Measurements from ENCODE around the gene ASB5.
"Not testable (repeated sequence)": the region's sequence is repeated elsewhere in the genome, so short reads cannot be mapped to it uniquely, and the experiment has no call there.

The ASB5 gene

GRCh38 chr4:176222149-176222548, 46.9 kb downstream of the ASB5 start:
- DNase-seq (ENCODE audit: low read depth) = no peak

DNA sequence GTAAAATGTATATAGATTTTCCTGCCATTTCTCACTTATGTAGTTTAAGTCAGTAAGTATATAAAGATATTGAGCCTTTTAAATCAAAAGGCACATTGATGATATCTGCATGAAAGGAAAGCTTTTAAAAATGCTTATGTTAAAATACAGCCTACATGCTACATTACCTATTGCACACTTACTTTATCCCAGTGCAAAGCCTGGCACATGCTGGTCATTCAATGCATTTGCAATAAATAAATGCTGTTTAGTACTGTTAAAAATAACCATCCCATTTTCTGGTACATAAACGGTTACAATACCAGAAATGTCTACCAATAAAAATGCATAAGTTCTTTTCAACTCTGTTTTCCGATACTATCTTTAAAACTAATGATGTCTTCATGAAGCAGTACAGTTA, 51.5 kb downstream of the ASB5 start:
- no peak for DNase-seq (ENCODE audit: low read depth)

- not testable (repeated sequence) for DNase-seq (ENCODE audit: low read depth)
These were observed 56.7 kb downstream of the ASB5 start for GRCh38 chr4:176212351-176212750.

DNA sequence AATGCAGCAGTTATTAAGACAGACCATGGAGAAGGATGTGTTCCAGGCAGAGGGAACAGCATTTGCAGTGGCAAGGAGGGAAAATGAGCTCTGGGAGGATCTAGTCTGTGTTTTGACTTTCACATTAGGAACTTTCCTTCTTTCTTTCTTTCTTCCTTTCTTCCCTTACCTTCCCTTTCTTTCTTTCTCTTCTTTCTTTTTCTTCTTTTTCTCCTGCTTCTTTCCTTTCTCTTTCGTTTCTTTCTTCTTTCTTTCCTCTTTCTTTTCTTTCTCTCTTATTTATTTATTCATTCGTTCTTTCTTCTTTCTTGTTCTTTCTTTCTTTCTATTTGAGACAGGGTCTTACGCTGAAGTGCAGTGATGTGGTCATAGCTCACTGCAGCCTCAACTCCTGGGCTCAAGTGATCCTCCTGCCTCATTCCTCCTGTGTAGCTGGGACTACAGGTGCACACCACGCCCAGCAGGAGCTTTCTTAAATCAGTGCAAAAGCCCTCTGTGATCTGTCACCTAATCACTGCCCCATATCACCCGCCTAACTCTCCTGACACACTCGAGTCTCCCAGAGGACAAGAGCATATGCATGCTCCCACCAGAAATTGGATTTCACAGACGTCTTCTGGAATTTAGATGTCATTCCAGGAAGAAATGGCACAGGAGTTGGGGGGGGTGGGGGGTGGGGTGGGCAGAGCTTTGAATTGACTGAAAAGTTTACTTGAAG, 58.3 kb downstream of the ASB5 start:
- DNase-seq (ENCODE audit: low read depth) = no peak

GRCh38 chr4:176210101-176210500, 58.9 kb downstream of the ASB5 start:
- DNase-seq (ENCODE audit: low read depth) = no peak

GRCh38 chr4:176209535-176209934, 59.5 kb downstream of the ASB5 start:
- DNase-seq (ENCODE audit: low read depth) = no peak

DNA sequence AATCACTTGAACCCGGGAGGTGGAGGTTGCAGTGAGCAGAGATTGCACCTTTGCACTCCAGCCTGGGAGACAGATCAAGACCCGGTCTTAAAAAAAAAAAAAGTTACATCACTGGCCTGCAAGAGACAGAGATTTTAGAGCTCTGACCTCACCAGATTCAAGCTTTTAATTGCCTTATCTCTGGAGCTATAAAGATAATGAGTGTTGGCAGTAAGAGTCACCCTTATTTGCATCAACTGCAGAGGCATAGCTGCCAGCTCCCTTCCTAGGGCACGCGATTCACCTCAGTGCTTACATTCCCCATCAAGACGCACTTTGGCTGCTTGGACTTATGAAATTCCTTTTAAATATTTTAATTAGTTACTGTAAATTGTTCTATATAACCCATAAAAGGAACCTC, 61.2 kb downstream of the ASB5 start:
- no peak for DNase-seq (ENCODE audit: low read depth)

DNA sequence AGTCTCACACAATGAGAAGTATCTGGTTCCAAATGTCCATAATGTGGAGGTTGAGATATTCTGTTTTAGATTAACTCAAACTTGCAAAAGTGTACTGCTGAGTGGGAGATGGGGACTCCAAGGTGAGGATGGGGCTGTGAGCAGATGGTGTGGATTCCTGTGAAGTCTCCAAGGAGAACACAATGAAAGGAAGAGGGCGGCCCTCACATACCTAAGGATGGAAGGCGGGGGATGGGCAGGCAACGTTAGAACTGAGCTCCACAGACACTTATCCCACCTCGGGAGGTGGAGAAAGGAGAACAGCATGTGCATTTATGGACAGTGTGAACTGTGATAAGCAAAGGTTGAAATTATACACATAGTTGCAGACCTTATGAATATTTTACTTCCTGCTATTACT, 63.7 kb downstream of the ASB5 start:
- DNase-seq (ENCODE audit: low read depth) = no peak

GRCh38 chr4:176198316-176198903, 70.6 kb downstream of the ASB5 start:
- DNase-seq (ENCODE audit: low read depth) = peak; percentile 15

- DNase-seq (ENCODE audit: low read depth) = peak; percentile 93
These were observed 73.6 kb downstream of the ASB5 start, which contains the start of gene SPATA4 for GRCh38 chr4:176195184-176195978. SPATA4 (minus strand) TSS chr4:176195585; CDS start chr4:176195562, 23 bp downstream.

- DNase-seq (ENCODE audit: low read depth) = peak; percentile 35
These were observed 75.1 kb downstream of the ASB5 start for GRCh38 chr4:176193938-176194337.

GRCh38 chr4:176193126-176193525, 75.9 kb downstream of the ASB5 start:
- DNase-seq (ENCODE audit: low read depth) = peak; percentile 45

DNA sequence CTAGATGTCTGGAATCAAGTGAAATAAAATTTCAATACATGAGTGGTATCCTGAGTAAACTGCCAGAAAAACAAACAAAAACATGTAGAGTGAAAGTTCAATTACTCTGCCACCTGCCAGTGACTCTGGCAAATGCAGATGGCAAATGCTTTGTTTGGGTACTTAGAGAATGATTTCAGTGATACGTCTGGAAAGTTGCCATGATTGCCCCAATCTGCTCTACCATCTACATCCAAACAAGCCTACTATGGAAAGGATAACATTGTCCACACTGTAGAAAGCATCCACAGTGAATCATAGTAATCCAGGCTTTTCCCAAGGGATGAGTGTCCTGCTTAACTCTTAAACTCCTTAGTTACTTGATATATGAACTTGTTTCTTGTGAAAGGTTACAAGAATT, 77.0 kb downstream of the ASB5 start:
- peak; percentile 34 for DNase-seq (ENCODE audit: low read depth)

- no peak for DNase-seq (ENCODE audit: low read depth)
These were observed 78.9 kb downstream of the ASB5 start for GRCh38 chr4:176189891-176190795.

DNA sequence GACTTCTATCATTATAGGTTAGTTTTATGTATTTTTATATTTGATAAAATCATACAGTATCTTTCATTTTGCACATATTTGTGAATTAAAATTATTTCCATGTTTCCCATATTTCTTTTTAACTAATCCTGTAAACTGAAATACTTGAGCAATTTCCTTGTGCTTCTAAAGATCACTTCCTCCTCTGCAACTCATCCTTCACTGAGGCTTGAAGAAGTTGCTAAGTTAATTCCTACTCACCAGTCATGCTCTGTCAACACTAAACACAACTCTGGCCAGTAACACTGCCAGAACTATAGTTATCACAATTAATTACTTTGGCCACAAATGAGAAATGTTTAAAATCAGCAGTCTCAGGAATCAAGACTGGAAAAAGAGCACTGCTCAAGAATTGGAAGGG, 80.4 kb downstream of the ASB5 start:
- no peak for DNase-seq (ENCODE audit: low read depth)

DNA sequence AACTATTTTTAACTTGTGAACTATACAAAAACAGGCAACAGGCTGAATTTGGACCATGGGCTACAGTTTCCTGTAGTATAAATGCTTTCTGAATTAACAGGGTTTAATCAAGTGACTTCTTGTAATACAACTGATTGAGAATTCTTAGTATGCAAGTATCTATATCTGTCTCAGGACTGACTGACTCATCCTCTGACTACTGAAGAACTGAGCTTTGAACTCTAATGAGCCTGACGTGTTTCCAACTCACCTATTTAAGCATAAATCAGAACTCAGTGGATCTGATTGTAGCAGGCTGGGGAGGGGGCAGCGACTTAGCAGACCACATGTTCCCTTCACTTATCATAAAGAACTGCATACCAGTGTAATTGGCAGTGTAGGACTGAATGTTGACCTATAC, 81.4 kb downstream of the ASB5 start:
- peak; percentile 14 for DNase-seq (ENCODE audit: low read depth)

DNA sequence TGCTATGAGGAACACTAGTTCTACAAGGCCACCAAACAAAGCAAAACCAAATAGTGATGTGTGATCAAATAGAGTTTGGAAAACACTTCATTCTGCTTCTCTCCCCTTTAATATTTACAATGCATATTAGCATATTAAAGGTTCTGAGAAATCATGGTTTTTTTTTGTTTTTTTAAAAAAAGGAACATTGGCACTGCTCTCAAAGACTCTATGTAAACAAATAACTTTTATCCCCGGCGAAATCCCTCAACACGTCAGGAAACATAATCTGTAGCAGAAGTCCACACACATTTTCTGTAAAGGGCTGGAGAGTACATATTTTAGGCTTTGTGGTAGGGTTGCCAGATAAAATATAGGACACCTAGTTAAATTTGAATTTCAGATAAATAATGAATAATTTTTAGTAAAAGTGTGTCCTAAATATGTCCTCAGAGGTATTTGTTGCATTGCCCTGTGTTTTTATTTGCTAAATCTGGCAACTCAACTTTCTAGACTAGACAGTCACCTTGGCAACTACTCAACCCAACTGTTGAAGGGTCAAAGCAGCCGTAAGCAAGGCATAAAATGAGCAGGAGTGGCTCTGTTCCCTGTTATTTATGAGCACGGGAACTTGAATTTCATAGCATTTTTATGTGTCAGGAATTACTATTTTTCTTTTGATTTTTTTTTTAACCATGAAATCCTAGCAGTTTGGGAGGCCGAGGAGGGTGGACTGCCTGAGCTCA, 82.2 kb downstream of the ASB5 start:
- peak; percentile 81 for DNase-seq (ENCODE audit: low read depth)

GRCh38 chr4:176186067-176186466, 83.0 kb downstream of the ASB5 start:
- no peak for DNase-seq (ENCODE audit: low read depth)

DNA sequence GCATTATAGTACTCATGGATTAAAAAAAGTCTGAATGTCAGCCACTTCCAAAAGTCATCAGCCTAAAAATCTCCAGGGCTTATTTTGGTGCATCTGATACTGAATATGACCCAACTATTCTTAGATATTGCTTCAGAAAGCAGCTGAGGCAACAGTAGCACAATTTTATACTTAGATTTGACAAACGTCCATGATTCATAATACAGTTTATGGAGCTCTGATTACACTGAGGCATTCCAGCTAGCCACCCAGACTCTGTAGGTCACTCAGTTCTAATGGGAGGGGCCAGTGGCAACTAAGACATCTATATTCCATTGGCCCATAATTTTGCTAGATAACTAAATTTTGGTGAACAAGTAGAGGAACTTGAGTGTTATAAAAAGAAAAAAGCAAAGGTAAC, 84.0 kb downstream of the ASB5 start:
- peak; percentile 89 for DNase-seq (ENCODE audit: low read depth)
